Nephron (organoid): Measurements from ENCODE around the gene TUBA1C.
"Not testable (repeated sequence)": the region's sequence is repeated elsewhere in the genome, so short reads cannot be mapped to it uniquely, and the experiment has no call there.

ENCODE experiments used
- H3K27ac Mint-ChIP-seq, 3 experiments: 2 replicates each; pipeline ENCODE4 v1.8.0; 2020; ENCODE audit warnings: mixed read lengths in 3 of 3, mild to moderate bottlenecking in 2 of 3, moderate library complexity in 1 of 3
- H3K27me3 Mint-ChIP-seq: 2 replicates; pipeline ENCODE4 v1.8.0; 2021; ENCODE audit warnings: low read depth, mild to moderate bottlenecking, moderate library complexity, mixed read lengths
- H3K36me3 Mint-ChIP-seq: 2 replicates; pipeline ENCODE4 v1.8.0; 2020; ENCODE audit warnings: low read depth, mixed read lengths
- H3K4me1 Mint-ChIP-seq: 2 replicates; pipeline ENCODE4 v1.8.0; 2020; ENCODE audit warnings: mixed read lengths
- H3K4me3 Mint-ChIP-seq, 3 experiments: 2 replicates each; pipeline ENCODE4 v1.8.0; 2020; ENCODE audit warnings: mild to moderate bottlenecking in 3 of 3, mixed read lengths in 3 of 3, moderate library complexity in 2 of 3
- H3K9me3 Mint-ChIP-seq: 2 replicates; pipeline ENCODE4 v1.8.0; 2020; ENCODE audit warnings: mixed read lengths
- CTCF ChIP-seq, 3 experiments: fragments of 200-600 bp; sonication (generic); IDR thresholded peaks; one replicate each; pipeline ENCODE4 v1.5.0; 2021; ENCODE audit warnings: antibody characterized with exemption in 3 of 3; ENCODE audit not compliant: unreplicated experiment in 3 of 3

TUBA1C gene

GRCh38 chr12:49279706-49280159, 14.9 kb downstream of the TUBA1C start:
- peak overlapping the region; percentile 81 to 96 (median 91) for H3K27ac Mint-ChIP-seq
- H3K36me3 Mint-ChIP-seq, result no peaks in the 10 kb centered on the region
- peaks cover 15% of the 10 kb centered on the region for H3K27me3 Mint-ChIP-seq
- no peak for TF ChIP-seq CTCF (IDR thresholded peaks at IDR 0.05; ENCODE audit: unreplicated experiment in 3 of 3)
- H3K4me3 Mint-ChIP-seq, result no peak overlapping the region
- peaks cover 23% of the 10 kb centered on the region for H3K4me1 Mint-ChIP-seq
- H3K9me3 Mint-ChIP-seq, result no peaks in the 10 kb centered on the region

DNA sequence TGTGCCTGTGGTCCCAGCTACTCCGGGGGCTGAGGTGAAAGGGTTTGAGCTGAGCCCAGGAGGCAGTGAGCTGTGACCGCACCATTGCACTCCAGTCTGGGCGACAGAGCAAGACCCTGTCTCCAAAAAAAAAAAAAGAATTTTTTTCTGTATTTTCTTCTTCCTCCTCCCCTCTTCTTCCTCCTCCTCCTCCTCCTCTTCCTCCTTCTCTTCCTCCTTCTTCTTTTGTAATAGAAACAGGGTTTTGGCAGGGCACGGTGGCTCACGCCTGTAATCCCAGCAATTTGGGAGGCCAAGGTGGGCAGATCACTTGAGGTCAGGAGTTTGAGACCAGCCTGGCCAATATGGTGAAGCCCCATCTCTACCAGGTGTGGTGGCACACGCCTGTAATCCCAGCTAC, 15.7 kb downstream of the TUBA1C start:
- Mint-ChIP-seq H3K27ac (peak overlapping the region; percentile 81 to 91 (median 84)), H3K4me1 (peaks cover 23% of the 10 kb centered on the region), H3K27me3 (peaks cover 15% of the 10 kb centered on the region)
- not testable (repeated sequence) for H3K36me3 Mint-ChIP-seq, H3K4me3 Mint-ChIP-seq, H3K9me3 Mint-ChIP-seq

DNA sequence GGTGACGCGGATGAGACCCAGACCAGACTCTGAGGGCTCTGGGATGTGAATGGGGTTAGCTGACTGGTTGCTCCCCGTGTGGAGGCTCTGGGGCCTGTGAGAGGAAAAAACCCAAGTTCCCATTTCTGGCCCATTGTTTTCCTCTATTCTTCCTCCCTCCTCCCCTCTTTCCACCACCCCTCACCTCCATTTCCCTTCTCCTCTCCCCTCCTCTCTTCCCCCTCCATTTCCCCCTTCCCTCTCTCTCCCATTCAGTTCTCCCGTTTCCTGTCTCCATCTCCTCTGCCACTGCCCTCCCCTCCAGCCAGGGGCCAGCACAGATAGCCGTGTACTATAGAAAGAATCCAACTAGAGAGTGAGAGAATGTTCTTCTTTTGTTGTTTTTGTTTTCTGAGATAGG, 17.4 kb downstream of the TUBA1C start:
- peaks cover 12% of the 10 kb centered on the region for H3K4me1 Mint-ChIP-seq
- H3K36me3 Mint-ChIP-seq, result no peaks in the 10 kb centered on the region
- TF ChIP-seq CTCF (IDR thresholded peaks at IDR 0.05; ENCODE audit: unreplicated experiment in 3 of 3), result no peak
- peaks cover 21% of the 10 kb centered on the region for H3K27me3 Mint-ChIP-seq
- H3K27ac Mint-ChIP-seq, result peak overlapping the region in 2 of 3 experiments; percentile 37 to 65
- H3K4me3 Mint-ChIP-seq, result no peak overlapping the region
- H3K9me3 Mint-ChIP-seq, result no peaks in the 10 kb centered on the region

GRCh38 chr12:49282740-49283375, 18.0 kb downstream of the TUBA1C start:
- peaks cover 12% of the 10 kb centered on the region for H3K4me1 Mint-ChIP-seq
- not testable (repeated sequence) for H3K36me3 Mint-ChIP-seq

GRCh38 chr12:49283541-49284429, 18.9 kb downstream of the TUBA1C start:
- Mint-ChIP-seq H3K4me3 (no peak overlapping the region), H3K9me3 (no peaks in the 10 kb centered on the region), H3K4me1 (peaks cover 16% of the 10 kb centered on the region), H3K36me3 (no peaks in the 10 kb centered on the region), H3K27me3 (peaks cover 35% of the 10 kb centered on the region), H3K27ac (no peak overlapping the region)
- TF ChIP-seq CTCF (IDR thresholded peaks at IDR 0.05; ENCODE audit: unreplicated experiment in 3 of 3), result no peak

More at GRCh38 chr12:49282740-49283375, 18.0 kb downstream of the TUBA1C start:
- not testable (repeated sequence) for H3K4me3 Mint-ChIP-seq, H3K9me3 Mint-ChIP-seq
- Mint-ChIP-seq H3K27me3 (peaks cover 27% of the 10 kb centered on the region), H3K27ac (peak overlapping the region in 2 of 3 experiments; percentile 37 to 65)

DNA sequence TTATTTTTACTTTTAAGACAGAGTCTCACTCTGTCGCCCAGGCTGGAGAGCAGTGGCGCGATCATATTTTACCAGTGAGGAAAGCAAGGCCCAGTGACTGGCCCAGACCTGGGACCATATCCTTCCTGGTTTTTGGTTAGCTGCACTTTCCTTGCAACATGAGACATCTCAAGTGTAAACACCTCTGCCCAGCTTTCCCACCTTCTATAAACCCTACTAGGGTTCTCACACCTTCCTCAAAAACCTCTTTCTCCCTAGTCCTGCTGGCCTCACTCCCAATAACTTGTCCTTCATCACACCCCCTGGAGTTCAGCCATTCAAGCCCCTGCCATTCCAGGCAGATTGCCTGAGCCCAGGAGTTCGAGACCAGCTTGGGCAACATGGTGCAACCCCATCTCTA, 19.8 kb downstream of the TUBA1C start:
- Mint-ChIP-seq H3K4me1 (peaks cover 10% of the 10 kb centered on the region), H3K9me3 (no peaks in the 10 kb centered on the region), H3K27me3 (peaks cover 40% of the 10 kb centered on the region), H3K36me3 (no peaks in the 10 kb centered on the region), H3K4me3 (no peak overlapping the region), H3K27ac (no peak overlapping the region)
- TF ChIP-seq CTCF (IDR thresholded peaks at IDR 0.05; ENCODE audit: unreplicated experiment in 3 of 3), result no peak
